ENCODE data around the gene PNLIP. TPM values are rescaled to one million over a fixed set of nuclear protein-coding genes. Genes with fewer than 3 reads are reported as not detected.

The PNLIP gene
- total RNA-seq, 2 experiments from 2014 or later: not detected

DNA sequence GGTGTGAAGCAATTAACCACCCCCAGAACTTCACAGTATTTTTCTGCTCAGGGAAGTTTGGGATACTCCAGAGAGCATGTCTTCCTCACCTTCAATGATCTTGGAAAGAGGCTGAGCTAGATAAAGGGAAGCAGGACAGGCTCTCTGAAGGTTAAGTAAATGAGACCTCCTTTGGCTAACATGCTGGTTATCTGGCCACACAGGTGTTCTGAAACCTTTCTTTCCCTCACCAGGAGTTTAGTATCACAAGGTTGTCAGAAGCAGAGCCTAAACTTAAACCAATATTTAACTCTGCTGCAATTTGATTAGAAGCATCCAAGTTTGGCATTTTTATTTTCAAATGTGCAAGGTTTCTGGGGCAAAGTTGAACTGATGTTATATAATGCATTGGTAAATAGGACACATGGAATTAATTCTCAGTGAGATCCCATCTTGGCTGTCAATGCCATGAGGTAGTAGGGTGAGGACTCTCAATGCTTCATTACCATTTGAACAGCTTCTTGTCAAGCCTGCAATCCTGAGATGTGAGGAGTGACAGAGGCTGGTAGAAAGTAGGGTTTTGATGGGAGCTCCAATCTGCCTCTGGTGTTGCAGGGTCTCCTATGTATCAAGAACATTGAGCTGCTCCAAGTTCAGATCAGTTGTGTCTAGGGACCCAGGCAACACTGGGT, 3.6 kb upstream of the PNLIP start:
- Mint-ChIP-seq H3K9me3 (no peaks in the 10 kb centered on the region), H3K27ac (no peak overlapping the region), H3K27me3 (ENCODE audit: low read depth) (peaks cover 10% of the 10 kb centered on the region), H3K36me3 (ENCODE audit: low read depth) (no peaks in the 10 kb centered on the region), H3K4me3 (no peak overlapping the region), H3K4me1 (ENCODE audit: low read depth) (no peaks in the 10 kb centered on the region)
- CTCF ChIA-PET: no interaction called here
- no peak for DNase-seq
- intact Hi-C loops (cut with micrococcal nuclease): no loop called here

DNA sequence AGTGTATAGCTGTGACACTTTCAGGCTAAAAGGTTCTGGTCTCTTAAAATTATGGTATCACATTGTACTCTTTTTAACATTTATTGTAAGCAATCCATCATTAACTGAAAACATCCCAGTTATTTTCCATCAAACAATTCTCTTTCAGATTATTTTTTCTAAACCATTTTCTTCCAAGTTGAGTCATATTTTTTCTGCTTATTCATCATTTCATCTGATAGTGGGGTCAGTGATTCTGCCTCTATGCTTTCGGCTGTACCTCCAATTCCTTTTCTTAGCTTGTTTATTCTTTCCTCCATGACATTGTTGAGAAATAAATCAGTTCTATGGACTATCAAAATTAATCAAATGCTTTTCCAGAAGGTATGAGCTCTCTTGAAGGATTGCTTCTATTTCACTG, 609 bp upstream of the PNLIP start:
- no peak for DNase-seq
- H3K27me3 Mint-ChIP-seq (ENCODE audit: low read depth): peaks cover 4% of the 10 kb centered on the region
- H3K4me3 Mint-ChIP-seq: no peak overlapping the region
- H3K9me3 Mint-ChIP-seq: no peaks in the 10 kb centered on the region
- intact Hi-C loops (cut with micrococcal nuclease): no loop called here
- H3K36me3 Mint-ChIP-seq (ENCODE audit: low read depth): no peaks in the 10 kb centered on the region
- no peaks in the 10 kb centered on the region for H3K4me1 Mint-ChIP-seq (ENCODE audit: low read depth)
- CTCF ChIA-PET: no interaction called here
- H3K27ac Mint-ChIP-seq: no peak overlapping the region

DNA sequence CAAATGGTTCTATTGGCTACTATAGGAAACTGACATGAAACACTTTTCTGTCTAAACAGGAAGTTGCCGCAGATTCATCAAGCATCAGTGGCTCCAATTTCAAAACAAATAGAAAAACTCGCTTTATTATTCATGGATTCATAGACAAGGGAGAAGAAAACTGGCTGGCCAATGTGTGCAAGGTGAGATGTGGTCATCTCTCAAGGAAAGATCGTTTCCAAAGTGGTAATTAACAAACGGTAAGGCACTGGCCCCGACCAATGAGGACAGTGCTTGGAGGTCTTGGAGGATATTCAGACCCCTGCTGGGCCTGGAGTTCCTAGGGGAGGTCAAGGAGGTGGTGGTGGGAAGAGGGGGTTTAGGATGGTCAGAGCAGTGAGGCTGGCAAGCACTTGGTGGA, 2.6 kb downstream of the PNLIP start:
- Mint-ChIP-seq H3K27me3 (ENCODE audit: low read depth) (peaks cover 2% of the 10 kb centered on the region), H3K9me3 (no peaks in the 10 kb centered on the region), H3K4me1 (ENCODE audit: low read depth) (no peaks in the 10 kb centered on the region), H3K4me3 (no peak overlapping the region), H3K27ac (no peak overlapping the region), H3K36me3 (ENCODE audit: low read depth) (no peaks in the 10 kb centered on the region)
- no peak for DNase-seq
- intact Hi-C loops (cut with micrococcal nuclease): no loop called here
- CTCF ChIA-PET: interaction anchor here (0.6 kb wide), 1 partner anchor 1190 kb away, joined by 4 read pairs; no protein-coding TSS in a partner anchor

DNA sequence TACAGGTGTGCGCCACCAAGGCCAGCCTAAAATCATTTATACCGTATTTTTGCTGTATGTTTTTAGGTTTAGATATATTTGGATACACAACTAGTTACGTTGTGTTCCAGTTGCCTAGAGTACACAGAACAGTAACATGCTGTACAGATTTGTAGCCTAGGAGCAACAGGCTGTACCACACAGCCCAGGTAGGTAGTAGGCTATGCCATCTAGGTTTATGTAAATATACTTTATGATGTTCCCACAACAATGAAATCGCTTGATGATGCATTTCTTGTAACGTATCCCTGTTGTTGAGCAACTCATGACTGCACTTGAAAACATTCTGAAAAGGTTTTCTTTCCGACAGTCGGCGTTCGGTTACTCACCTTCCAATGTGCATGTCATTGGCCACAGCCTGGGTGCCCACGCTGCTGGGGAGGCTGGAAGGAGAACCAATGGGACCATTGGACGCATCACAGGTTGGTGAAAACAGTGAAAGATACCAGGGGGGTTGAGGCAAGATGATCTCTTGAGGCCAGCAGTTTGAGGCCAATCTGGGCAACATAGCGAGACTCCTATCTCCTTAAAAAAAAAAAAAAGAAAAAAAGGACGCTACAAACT, 7.7 kb downstream of the PNLIP start:
- no peak for DNase-seq
- intact Hi-C loops (cut with micrococcal nuclease): no loop called here
- Mint-ChIP-seq H3K4me1 (ENCODE audit: low read depth) (no peaks in the 10 kb centered on the region), H3K36me3 (ENCODE audit: low read depth) (no peaks in the 10 kb centered on the region), H3K27me3 (ENCODE audit: low read depth) (no peaks in the 10 kb centered on the region), H3K4me3 (no peak overlapping the region), H3K27ac (no peak overlapping the region), H3K9me3 (no peaks in the 10 kb centered on the region)
- CTCF ChIA-PET: no interaction called here

DNA sequence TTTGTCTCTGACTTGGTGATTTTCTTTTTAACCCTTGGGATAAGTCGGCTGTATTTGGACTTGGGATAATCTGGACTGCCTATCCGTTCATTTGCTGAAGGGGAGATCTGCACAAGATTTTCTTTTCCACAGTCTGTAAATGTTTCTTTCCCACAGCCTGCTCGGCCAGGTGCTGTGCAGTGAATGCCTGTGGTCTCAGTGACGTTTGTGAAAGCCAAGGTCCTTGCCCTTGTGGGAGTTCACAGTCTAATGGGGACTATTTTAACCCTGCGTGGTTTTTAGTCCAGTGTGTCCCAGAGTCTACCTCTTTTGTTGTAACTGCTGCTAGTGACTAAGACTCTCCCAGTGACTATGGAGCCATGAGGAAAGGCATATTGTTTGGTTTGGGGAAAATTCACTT, 8.9 kb downstream of the PNLIP start:
- H3K27me3 Mint-ChIP-seq (ENCODE audit: low read depth): peaks cover 2% of the 10 kb centered on the region
- CTCF ChIA-PET: no interaction called here

DNA sequence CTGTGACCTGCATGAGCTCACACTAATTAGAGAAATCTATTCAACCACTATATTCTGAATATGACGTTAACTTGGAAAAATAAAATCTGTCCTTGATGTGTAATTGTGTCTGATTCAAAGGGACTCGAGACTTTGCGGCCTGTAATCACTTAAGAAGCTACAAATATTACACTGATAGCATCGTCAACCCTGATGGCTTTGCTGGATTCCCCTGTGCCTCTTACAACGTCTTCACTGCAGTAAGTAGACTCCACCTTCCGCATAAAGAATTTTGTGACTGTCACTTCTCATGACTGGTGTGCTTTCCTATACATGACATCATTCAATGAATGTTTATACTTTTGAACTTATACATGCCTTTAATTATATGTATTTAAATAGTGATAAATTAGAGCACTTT, 10.1 kb downstream of the PNLIP start:
- CTCF ChIA-PET: no interaction called here
- intact Hi-C loops (cut with micrococcal nuclease): no loop called here
- no peak overlapping the region for H3K4me3 Mint-ChIP-seq
- no peaks in the 10 kb centered on the region for H3K4me1 Mint-ChIP-seq (ENCODE audit: low read depth)
- H3K27me3 Mint-ChIP-seq (ENCODE audit: low read depth): peaks cover 2% of the 10 kb centered on the region
- H3K27ac Mint-ChIP-seq: no peak overlapping the region
- no peaks in the 10 kb centered on the region for H3K9me3 Mint-ChIP-seq
- H3K36me3 Mint-ChIP-seq (ENCODE audit: low read depth): no peaks in the 10 kb centered on the region
- no peak for DNase-seq

More for the DNA sequence above, 8.9 kb downstream of the PNLIP start:
- no peak overlapping the region for H3K4me3 Mint-ChIP-seq
- no peaks in the 10 kb centered on the region for H3K36me3 Mint-ChIP-seq (ENCODE audit: low read depth)
- intact Hi-C loops (cut with micrococcal nuclease): no loop called here
- H3K4me1 Mint-ChIP-seq (ENCODE audit: low read depth): no peaks in the 10 kb centered on the region
- no peak for DNase-seq
- H3K27ac Mint-ChIP-seq: no peak overlapping the region
- H3K9me3 Mint-ChIP-seq: no peaks in the 10 kb centered on the region

DNA sequence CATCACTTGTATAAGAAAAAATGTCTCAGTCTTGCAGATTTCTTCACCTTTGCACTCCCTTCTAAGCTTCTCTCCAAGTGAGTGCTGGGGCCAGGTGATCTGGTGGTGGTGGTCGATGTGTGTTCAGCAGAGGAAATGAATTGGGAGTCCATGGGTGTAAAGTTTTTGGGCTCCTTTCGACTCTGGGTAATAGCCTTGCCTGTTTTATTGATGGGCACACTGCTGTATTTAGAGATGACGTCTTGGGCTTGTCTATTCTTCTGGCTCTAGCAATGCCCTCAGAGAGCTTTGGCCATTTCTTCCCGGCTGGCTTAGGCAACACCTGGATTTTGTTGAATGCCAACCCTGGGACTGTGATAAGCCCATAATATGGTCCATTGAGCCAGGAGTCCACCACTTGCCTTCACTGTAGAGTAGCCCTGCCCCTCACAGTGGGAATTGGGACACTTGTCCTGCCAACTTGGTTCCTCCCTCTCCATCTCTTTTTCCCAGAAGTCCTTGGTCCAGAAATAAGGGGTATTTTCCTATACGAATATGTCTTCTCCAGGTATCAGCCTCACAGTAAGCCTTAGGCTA, 11.7 kb downstream of the PNLIP start:
- Mint-ChIP-seq H3K36me3 (ENCODE audit: low read depth) (no peaks in the 10 kb centered on the region), H3K27me3 (ENCODE audit: low read depth) (peaks cover 9% of the 10 kb centered on the region)
- CTCF ChIA-PET: no interaction called here

DNA sequence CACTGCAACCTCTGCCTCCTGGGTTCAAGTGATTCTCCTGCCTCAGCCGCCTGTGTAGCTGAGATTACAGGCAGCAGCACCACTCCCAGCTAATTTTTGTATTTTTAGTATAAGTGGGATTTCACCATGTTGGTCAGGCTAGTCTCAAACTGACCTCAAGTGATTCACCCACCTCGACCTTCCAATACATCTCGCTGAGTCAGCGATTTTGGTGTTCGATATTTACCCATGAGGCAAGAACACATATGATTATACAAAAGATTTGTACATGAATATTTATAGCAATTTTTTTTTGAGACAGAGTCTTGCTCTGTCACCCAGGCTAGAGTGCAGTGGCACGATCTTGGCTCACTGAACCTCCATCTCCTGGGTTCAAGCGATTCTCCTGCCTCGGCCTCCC, 19.8 kb downstream of the PNLIP start:
- DNase-seq: no peak
- no peaks in the 10 kb centered on the region for H3K4me1 Mint-ChIP-seq (ENCODE audit: low read depth)
- intact Hi-C loops (cut with micrococcal nuclease): no loop called here
- H3K36me3 Mint-ChIP-seq (ENCODE audit: low read depth): no peaks in the 10 kb centered on the region
- H3K27me3 Mint-ChIP-seq (ENCODE audit: low read depth): peaks cover 20% of the 10 kb centered on the region
- H3K27ac Mint-ChIP-seq: no peak overlapping the region
- CTCF ChIA-PET: no interaction called here
- no peak overlapping the region for H3K4me3 Mint-ChIP-seq
- H3K9me3 Mint-ChIP-seq: no peaks in the 10 kb centered on the region

More for the DNA sequence above, 11.7 kb downstream of the PNLIP start:
- no peaks in the 10 kb centered on the region for H3K9me3 Mint-ChIP-seq
- no peak overlapping the region for H3K4me3 Mint-ChIP-seq
- H3K4me1 Mint-ChIP-seq (ENCODE audit: low read depth): no peaks in the 10 kb centered on the region
- intact Hi-C loops (cut with micrococcal nuclease): no loop called here
- no peak overlapping the region for H3K27ac Mint-ChIP-seq
- no peak for DNase-seq

DNA sequence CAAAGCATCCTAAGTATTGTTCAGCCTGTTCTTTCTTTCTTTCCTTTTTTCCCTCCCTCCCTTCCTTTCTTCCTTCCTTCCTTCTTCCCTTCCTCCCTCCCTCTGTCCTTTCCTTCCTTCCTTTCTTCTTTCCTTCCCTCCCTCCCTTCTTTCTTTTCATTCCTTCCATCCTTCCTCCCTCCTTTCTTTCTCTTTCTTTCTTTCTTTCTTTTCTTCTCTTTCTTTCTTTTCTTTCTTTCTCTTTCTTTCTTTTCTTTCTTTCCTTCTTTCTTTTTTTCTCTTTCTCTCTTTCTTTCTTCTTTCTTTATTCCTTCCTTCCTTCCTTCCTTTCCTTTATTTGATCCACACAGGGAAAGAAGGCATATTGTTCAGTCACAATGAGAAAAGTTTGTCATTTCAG, 21.2 kb downstream of the PNLIP start:
- H3K4me3 Mint-ChIP-seq: no peak overlapping the region
- H3K36me3 Mint-ChIP-seq (ENCODE audit: low read depth): no peaks in the 10 kb centered on the region
- H3K27me3 Mint-ChIP-seq (ENCODE audit: low read depth): peaks cover 17% of the 10 kb centered on the region
- CTCF ChIA-PET: no interaction called here
- no peaks in the 10 kb centered on the region for H3K4me1 Mint-ChIP-seq (ENCODE audit: low read depth)
- no peaks in the 10 kb centered on the region for H3K9me3 Mint-ChIP-seq
- intact Hi-C loops (cut with micrococcal nuclease): no loop called here
- no peak for DNase-seq
- H3K27ac Mint-ChIP-seq: no peak overlapping the region

DNA sequence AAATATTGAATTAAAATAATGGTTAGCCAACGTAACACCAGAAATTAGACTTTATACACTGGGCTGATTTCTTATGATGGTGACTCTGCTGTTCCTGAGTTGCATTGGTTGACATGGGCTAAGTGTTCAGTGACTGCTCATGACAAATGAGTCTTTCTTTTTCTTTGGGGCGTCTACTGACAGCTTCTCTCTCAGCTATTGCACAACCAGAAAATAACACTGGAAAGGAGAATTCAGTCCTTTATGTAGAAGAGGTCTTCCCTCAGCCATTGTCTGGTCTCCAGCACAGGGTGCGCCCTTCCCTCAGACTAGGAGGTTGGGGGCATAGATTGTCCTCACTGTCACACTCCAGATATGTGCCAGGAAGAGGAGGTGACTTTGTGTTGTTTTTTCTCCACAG, 21.6 kb downstream of the PNLIP start:
- no peak overlapping the region for H3K27ac Mint-ChIP-seq
- CTCF ChIA-PET: no interaction called here

DNA sequence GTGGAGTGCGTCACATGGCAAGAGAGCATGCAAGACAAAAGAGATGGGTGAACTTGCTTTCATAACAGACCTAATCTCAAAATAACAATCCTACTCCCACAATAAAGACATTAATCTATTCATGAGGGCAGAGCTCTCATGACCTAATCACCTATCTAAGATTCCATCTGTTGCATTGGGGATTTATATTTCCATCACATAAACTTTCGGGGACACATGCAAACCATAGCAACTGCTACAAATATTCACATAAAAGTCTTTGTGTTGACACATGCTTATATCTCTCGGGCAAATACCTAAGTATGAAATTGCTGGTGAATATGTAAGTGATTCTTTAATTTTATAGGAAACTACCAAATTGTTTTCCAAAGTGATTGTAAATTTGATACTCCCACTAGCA, 29.1 kb downstream of the PNLIP start:
- no peak overlapping the region for H3K4me3 Mint-ChIP-seq
- no peaks in the 10 kb centered on the region for H3K9me3 Mint-ChIP-seq
- intact Hi-C loops (cut with micrococcal nuclease): no loop called here
- no peak for DNase-seq
- no peaks in the 10 kb centered on the region for H3K4me1 Mint-ChIP-seq (ENCODE audit: low read depth)
- peaks cover 17% of the 10 kb centered on the region for H3K27me3 Mint-ChIP-seq (ENCODE audit: low read depth)
- CTCF ChIA-PET: no interaction called here
- H3K36me3 Mint-ChIP-seq (ENCODE audit: low read depth): no peaks in the 10 kb centered on the region
- no peak overlapping the region for H3K27ac Mint-ChIP-seq

More for the DNA sequence above, 21.6 kb downstream of the PNLIP start:
- no peaks in the 10 kb centered on the region for H3K9me3 Mint-ChIP-seq
- intact Hi-C loops (cut with micrococcal nuclease): no loop called here
- H3K4me3 Mint-ChIP-seq: no peak overlapping the region
- H3K27me3 Mint-ChIP-seq (ENCODE audit: low read depth): peaks cover 15% of the 10 kb centered on the region
- no peaks in the 10 kb centered on the region for H3K36me3 Mint-ChIP-seq (ENCODE audit: low read depth)
- H3K4me1 Mint-ChIP-seq (ENCODE audit: low read depth): no peaks in the 10 kb centered on the region
- no peak for DNase-seq

DNA sequence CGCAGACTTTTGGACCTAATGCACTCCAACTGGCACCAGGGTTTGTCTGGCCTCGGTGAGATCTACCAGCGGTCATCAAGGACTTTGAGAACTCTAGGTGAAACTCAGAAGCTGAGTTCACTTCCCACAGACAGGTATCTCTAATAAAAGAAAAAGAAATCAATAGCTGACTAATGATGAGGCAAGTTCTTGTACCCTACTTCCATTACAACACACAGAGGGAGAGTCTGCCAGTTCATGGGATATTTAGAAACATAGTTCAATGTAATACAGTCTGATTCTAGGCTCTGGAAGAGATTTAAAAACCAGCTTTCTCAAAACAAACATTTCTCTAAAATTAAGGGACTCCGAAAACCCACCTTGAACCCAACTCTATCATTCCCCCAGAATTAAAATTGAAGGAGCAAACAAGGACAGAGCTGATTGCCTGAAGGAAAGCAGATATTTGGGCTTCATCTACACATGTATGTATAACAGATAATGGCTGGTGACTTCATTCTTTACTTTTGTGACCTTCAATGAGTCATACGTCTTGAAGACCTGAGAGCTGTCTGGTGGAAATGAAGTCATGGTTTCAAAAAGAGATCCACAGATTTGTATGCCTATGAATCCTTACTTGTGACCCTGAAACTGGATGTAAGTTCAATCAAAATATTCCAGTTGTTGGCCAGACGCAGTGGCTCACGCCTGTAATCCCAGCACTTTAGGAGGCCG, 42.3 kb downstream of the PNLIP start:
- Mint-ChIP-seq H3K36me3 (ENCODE audit: low read depth) (no peaks in the 10 kb centered on the region), H3K9me3 (no peaks in the 10 kb centered on the region), H3K4me3 (no peak overlapping the region), H3K4me1 (ENCODE audit: low read depth) (no peaks in the 10 kb centered on the region), H3K27me3 (ENCODE audit: low read depth) (peaks cover 7% of the 10 kb centered on the region), H3K27ac (no peak overlapping the region)
- DNase-seq: no peak
- CTCF ChIA-PET: no interaction called here
- intact Hi-C loops (cut with micrococcal nuclease): no loop called here

DNA sequence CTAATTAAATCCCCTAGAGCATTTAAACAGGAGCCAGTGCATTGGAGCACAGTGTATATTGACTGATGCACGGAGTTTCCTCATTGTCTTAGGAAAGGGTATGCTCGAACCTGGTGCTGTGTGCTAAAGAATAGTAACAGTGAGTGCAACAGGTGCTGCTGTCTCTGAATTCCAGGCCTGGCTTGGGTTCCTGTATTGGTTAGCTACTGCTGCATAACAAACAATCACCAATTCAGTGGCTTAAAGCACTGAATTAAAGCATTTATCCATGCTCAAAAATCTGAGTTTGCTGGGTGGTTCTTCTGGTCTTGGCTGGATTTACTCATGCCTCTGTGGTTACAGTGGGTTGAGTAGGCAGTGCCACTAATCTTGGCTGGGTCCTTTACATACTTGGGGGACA, 43.3 kb downstream of the PNLIP start:
- Mint-ChIP-seq H3K4me1 (ENCODE audit: low read depth) (no peaks in the 10 kb centered on the region), H3K4me3 (no peak overlapping the region), H3K36me3 (ENCODE audit: low read depth) (no peaks in the 10 kb centered on the region), H3K27me3 (ENCODE audit: low read depth) (peaks cover 7% of the 10 kb centered on the region), H3K27ac (no peak overlapping the region), H3K9me3 (no peaks in the 10 kb centered on the region)
- DNase-seq: no peak
- CTCF ChIA-PET: no interaction called here
- intact Hi-C loops (cut with micrococcal nuclease): no loop called here
